HCT116 (cell line): Measurements from ENCODE around the gene KRT222. TPM values are rescaled to one million over a fixed set of nuclear protein-coding genes. Genes with fewer than 3 reads are reported as not detected.

Experiments
- ATAC-seq: fragments of 200-7000 bp; cut with Tn5 transposase; 2 replicates; pipeline ENCODE4 v1.9.1; 2020; ENCODE audit warnings: mild to moderate bottlenecking, moderate library complexity
- BruUV-seq: library from RNA; stranded (reverse); fragments of 400-500 nt; replicated peaks from 2 replicates; lab custom pipeline; 2021; lab: Mats Ljungman, UMichigan
- CTCF ChIA-PET: fragments of 300-600 bp; sonication (Branson Sonifier 250); formaldehyde crosslinking; loops from one replicate; lab custom pipeline; 2021; ENCODE audit warnings: antibody characterized with exemption; lab: Charles Lee
- POLR2A ChIA-PET: fragments of 300-600, 350-600 bp; sonication (Branson Sonifier 250); formaldehyde crosslinking; loops from one replicate; lab custom pipeline; 2021; ENCODE audit warnings: antibody characterized with exemption; lab: Charles Lee
- RAD21 ChIA-PET, 2 experiments: fragments of 300-600 bp; sonication (Branson Sonifier 250); formaldehyde crosslinking; loops; one replicate each; lab custom pipeline; 2023; ENCODE audit warnings: low total read pairs in 2 of 2; ENCODE audit not compliant: uncharacterized antibody in 2 of 2, unreplicated experiment in 2 of 2, low non-redundant PET in 1 of 2; lab: Charles Lee
- DNase-seq: peaks from one replicate; pipeline ENCODE4 v3.0.0-alpha.2; 2010; ENCODE audit warnings: low read depth, low spot score
- H2AFZ ChIP-seq: fragments of 200-600 bp; shearing (Covaris generic), sonication (generic); 2 replicates; pipeline ENCODE4 v1.6.1; 2017; ENCODE audit warnings: low read depth, mixed run types, mixed read lengths, antibody characterized with exemption, low read length; ENCODE audit not compliant: poor library complexity, severe bottlenecking
- H3K27ac ChIP-seq: 2 replicates; pipeline ENCODE4 v1.5.1; 2012; ENCODE audit warnings: low read depth, low read length
- H3K27me3 ChIP-seq: fragments of 200-600 bp; sonication (generic); 2 replicates; pipeline ENCODE4 v1.6.1; 2016; ENCODE audit warnings: mixed run types, low read length, mixed read lengths; ENCODE audit not compliant: insufficient read depth
- H3K36me3 ChIP-seq, 2 experiments: fragments of 200-500 bp in 1 of 2; fragments of 200-600 bp in 1 of 2; sonication (Bioruptor generic) in 1 of 2; sonication (generic) in 1 of 2; 2 replicates each; pipeline versions ENCODE4 v1.5.1 to v1.6.1; 2014 to 2016; ENCODE audit warnings: low read length in 2 of 2, inconsistent platforms in 1 of 2, mixed read lengths in 1 of 2, mixed run types in 1 of 2; ENCODE audit not compliant: insufficient read depth in 2 of 2, control insufficient read depth in 1 of 2
- H3K4me1 ChIP-seq, 2 experiments: fragments of 200-600 bp in 1 of 2; sonication (generic) in 1 of 2; 2 replicates each; pipeline versions ENCODE4 v1.5.1 to v1.6.1; 2012 to 2017; ENCODE audit warnings: low read length in 2 of 2, inconsistent platforms in 1 of 2, mild to moderate bottlenecking in 1 of 2, mixed read lengths in 1 of 2, mixed run types in 1 of 2, moderate library complexity in 1 of 2; ENCODE audit not compliant: insufficient read depth in 2 of 2, control insufficient read depth in 1 of 2
- H3K4me2 ChIP-seq: fragments of 200-600 bp; sonication (generic); 2 replicates; pipeline ENCODE4 v1.6.1; 2017; ENCODE audit warnings: mixed run types, low read length, mixed read lengths
- H3K4me3 ChIP-seq, 2 experiments: fragments of 200-600 bp in 1 of 2; sonication (generic) in 1 of 2; replicated peaks in 1 of 2; 2 replicates each; pipeline ENCODE4 v1.5.1; 2011 to 2016; ENCODE audit warnings: low read length in 2 of 2, control low read depth in 1 of 2, low read depth in 1 of 2, mild to moderate bottlenecking in 1 of 2, mixed read lengths in 1 of 2, mixed run types in 1 of 2
- H3K79me2 ChIP-seq: fragments of 200-600 bp; sonication (generic); 2 replicates; pipeline ENCODE4 v1.6.1; 2017; ENCODE audit warnings: mild to moderate bottlenecking, mixed run types, low read length, moderate library complexity, mixed read lengths; ENCODE audit not compliant: insufficient read depth
- H3K9ac ChIP-seq: fragments of 200-600 bp; sonication (generic); 2 replicates; pipeline ENCODE4 v1.6.1; 2016; ENCODE audit warnings: low read length, mixed read lengths
- H3K9me2 ChIP-seq: fragments of 200-600 bp; sonication (generic), shearing (Covaris generic); 2 replicates; pipeline ENCODE4 v1.6.1; 2017; ENCODE audit warnings: mixed run types, mild to moderate bottlenecking, moderate library complexity; ENCODE audit not compliant: insufficient read depth
- H3K9me3 ChIP-seq, 2 experiments: fragments of 200-500 bp in 1 of 2; fragments of 200-600 bp in 1 of 2; sonication (Bioruptor generic) in 1 of 2; sonication (generic) in 1 of 2; 2 replicates each; pipeline ENCODE4 v1.6.1; 2014 to 2017; ENCODE audit warnings: low read length in 2 of 2, mixed read lengths in 2 of 2, inconsistent platforms in 1 of 2, low read depth in 1 of 2, mild to moderate bottlenecking in 1 of 2, mixed run types in 1 of 2, moderate library complexity in 1 of 2; ENCODE audit not compliant: control insufficient read depth in 1 of 2, insufficient read depth in 1 of 2
- H4K20me1 ChIP-seq: fragments of 200-600 bp; sonication (generic), shearing (Covaris generic); 2 replicates; pipeline ENCODE4 v1.6.1; 2017; ENCODE audit warnings: mixed run types, mild to moderate bottlenecking, moderate library complexity; ENCODE audit not compliant: insufficient read depth
- CBX3 ChIP-seq: IDR thresholded peaks from 2 replicates; pipeline ENCODE4 v1.6.1; 2012; ENCODE audit warnings: low read depth
- CTCF ChIP-seq, 3 experiments: fragments of 200-600 bp in 1 of 3; sonication (generic) in 1 of 3; IDR thresholded peaks in 2 of 3; conservative IDR thresholded peaks in 1 of 3; 2 replicates each; pipeline ENCODE4 v1.5.1; 2012 to 2017; ENCODE audit warnings: low read depth in 2 of 3, low read length in 2 of 3, antibody characterized with exemption in 1 of 3, borderline replicate concordance in 1 of 3, control low read depth in 1 of 3, mild to moderate bottlenecking in 1 of 3, mixed read lengths in 1 of 3, mixed run types in 1 of 3, moderate library complexity in 1 of 3; ENCODE audit not compliant: insufficient read depth in 1 of 3
- EGR1 ChIP-seq: IDR thresholded peaks from 2 replicates; pipeline ENCODE4 v1.6.1; 2012; ENCODE audit warnings: low read depth
- ELF1 ChIP-seq: IDR thresholded peaks from 2 replicates; pipeline ENCODE4 v1.6.1; 2012; ENCODE audit warnings: low read depth, borderline replicate concordance
- EZH2phosphoT487 ChIP-seq: fragments of 200-600 bp; IDR thresholded peaks from 2 replicates; pipeline ENCODE4 v1.6.1; 2018; ENCODE audit warnings: antibody characterized with exemption, borderline replicate concordance
- FOSL1 ChIP-seq: IDR thresholded peaks from 2 replicates; pipeline ENCODE4 v1.6.1; 2012; ENCODE audit warnings: low read depth
- JUND ChIP-seq: IDR thresholded peaks from 2 replicates; pipeline ENCODE4 v1.6.1; 2012
- MAX ChIP-seq: IDR thresholded peaks from 2 replicates; pipeline ENCODE4 v1.6.1; 2012
- POLR2A ChIP-seq: IDR thresholded peaks from 2 replicates; pipeline ENCODE4 v1.7.0; 2011; ENCODE audit warnings: borderline replicate concordance; ENCODE audit not compliant: insufficient read depth, insufficient read length; ENCODE audit errors: extremely low read depth
- RAD21 ChIP-seq: IDR thresholded peaks from 2 replicates; pipeline ENCODE4 v1.6.1; 2012; ENCODE audit warnings: low read depth, mild to moderate bottlenecking
- SIN3A ChIP-seq: IDR thresholded peaks from 2 replicates; pipeline ENCODE4 v1.6.1; 2012; ENCODE audit warnings: low read depth
- SP1 ChIP-seq: IDR thresholded peaks from 2 replicates; pipeline ENCODE4 v1.6.1; 2012; ENCODE audit warnings: low read depth
- SRF ChIP-seq: IDR thresholded peaks from 2 replicates; pipeline ENCODE4 v1.6.1; 2012; ENCODE audit warnings: low read depth
- TCF7L2 ChIP-seq: IDR thresholded peaks from 2 replicates; pipeline ENCODE4 v1.7.0; 2011; ENCODE audit warnings: borderline replicate concordance, inconsistent platforms; ENCODE audit not compliant: insufficient read depth, insufficient read length; ENCODE audit errors: extremely low read depth
- YY1 ChIP-seq: IDR thresholded peaks from 2 replicates; pipeline ENCODE4 v1.6.1; 2011; ENCODE audit warnings: low read length, low read depth, moderate library complexity, mild to moderate bottlenecking; ENCODE audit not compliant: insufficient replicate concordance; ENCODE audit errors: extremely low read depth
- ZBTB33 ChIP-seq: IDR thresholded peaks from 2 replicates; pipeline ENCODE4 v1.6.1; 2011; ENCODE audit warnings: mild to moderate bottlenecking, low read length, moderate library complexity; ENCODE audit not compliant: insufficient replicate concordance; ENCODE audit errors: extremely low read depth
- ZFX ChIP-seq: fragments of 450-650 bp; IDR thresholded peaks from 2 replicates; pipeline ENCODE4 v1.6.1; 2017
- ZNF274 ChIP-seq: fragments of 200-500 bp; sonication (Bioruptor generic); IDR thresholded peaks from 2 replicates; pipeline ENCODE4 v1.6.1; 2014; ENCODE audit warnings: mild to moderate bottlenecking, low read depth, low read length, inconsistent platforms
- intact Hi-C: fragments of 100-400 bp; cut with micrococcal nuclease; formaldehyde crosslinking; loops from 2 replicates; pipeline ENCODE4 v1.10.0; 2022
- total RNA-seq: library from RNA; stranded (reverse); gene quantifications from one replicate; pipeline ENCODE4 v1.2.1, GENCODE V29; 2021; ENCODE audit not compliant: unreplicated experiment
- TF ChIP-seq, protein P1 (sequence below): IDR thresholded peaks from 2 replicates; pipeline ENCODE4 v1.6.1; 2012; ENCODE audit warnings: low read depth

KRT222 gene
- total RNA-seq, 1 experiment from 2014 or later, result 5.0 TPM

GRCh38 chr17:40616592-40616991, 48.4 kb downstream of the KRT222 start:
- Histone ChIP-seq H3K36me3 (no peaks in the 10 kb centered on the region), H3K4me3 (no peak overlapping the region)
- RAD21 ChIA-PET, result no interaction called here
- CTCF ChIA-PET, result interaction anchor here (1.4 to 2.9 kb wide), 4 partner anchors 12 to 1032 kb away, joined by 3 to 21 read pairs (median 10); no protein-coding TSS in a partner anchor
- POLR2A ChIA-PET, result no interaction called here
- TF ChIP-seq ZFX (no peak), SRF (no peak), ZBTB33 (no peak), SP1 (no peak), EGR1 (no peak), JUND (no peak), CTCF (IDR thresholded peaks at IDR 0.05 in 2 of 3, conservative IDR thresholded peaks at IDR 0.05 in 1 of 3; ENCODE audit: borderline replicate concordance in 1 of 3, insufficient read depth in 1 of 3, low read depth in 2 of 3, low read length in 2 of 3) (no peak), CBX3 (no peak), MAX (no peak), EZH2phosphoT487 (no peak), SIN3A (no peak), TCF7L2 (no peak), FOSL1 (no peak), RAD21 (no peak), ZNF274 (no peak), ELF1 (no peak), YY1 (no peak), POLR2A (no peak)
- TF ChIP-seq, protein P1, sequence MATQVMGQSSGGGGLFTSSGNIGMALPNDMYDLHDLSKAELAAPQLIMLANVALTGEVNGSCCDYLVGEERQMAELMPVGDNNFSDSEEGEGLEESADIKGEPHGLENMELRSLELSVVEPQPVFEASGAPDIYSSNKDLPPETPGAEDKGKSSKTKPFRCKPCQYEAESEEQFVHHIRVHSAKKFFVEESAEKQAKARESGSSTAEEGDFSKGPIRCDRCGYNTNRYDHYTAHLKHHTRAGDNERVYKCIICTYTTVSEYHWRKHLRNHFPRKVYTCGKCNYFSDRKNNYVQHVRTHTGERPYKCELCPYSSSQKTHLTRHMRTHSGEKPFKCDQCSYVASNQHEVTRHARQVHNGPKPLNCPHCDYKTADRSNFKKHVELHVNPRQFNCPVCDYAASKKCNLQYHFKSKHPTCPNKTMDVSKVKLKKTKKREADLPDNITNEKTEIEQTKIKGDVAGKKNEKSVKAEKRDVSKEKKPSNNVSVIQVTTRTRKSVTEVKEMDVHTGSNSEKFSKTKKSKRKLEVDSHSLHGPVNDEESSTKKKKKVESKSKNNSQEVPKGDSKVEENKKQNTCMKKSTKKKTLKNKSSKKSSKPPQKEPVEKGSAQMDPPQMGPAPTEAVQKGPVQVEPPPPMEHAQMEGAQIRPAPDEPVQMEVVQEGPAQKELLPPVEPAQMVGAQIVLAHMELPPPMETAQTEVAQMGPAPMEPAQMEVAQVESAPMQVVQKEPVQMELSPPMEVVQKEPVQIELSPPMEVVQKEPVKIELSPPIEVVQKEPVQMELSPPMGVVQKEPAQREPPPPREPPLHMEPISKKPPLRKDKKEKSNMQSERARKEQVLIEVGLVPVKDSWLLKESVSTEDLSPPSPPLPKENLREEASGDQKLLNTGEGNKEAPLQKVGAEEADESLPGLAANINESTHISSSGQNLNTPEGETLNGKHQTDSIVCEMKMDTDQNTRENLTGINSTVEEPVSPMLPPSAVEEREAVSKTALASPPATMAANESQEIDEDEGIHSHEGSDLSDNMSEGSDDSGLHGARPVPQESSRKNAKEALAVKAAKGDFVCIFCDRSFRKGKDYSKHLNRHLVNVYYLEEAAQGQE, result no peak
- TF ChIP-seq, all 23 proteins: peak for 0
- intact Hi-C loops, result loop anchor here (5.0 to 10.0 kb wide), 2 partner anchors 259 to 928 kb away; no protein-coding TSS in a partner anchor
- Histone ChIP-seq H3K27me3 (no peaks in the 10 kb centered on the region), H4K20me1 (no peaks in the 10 kb centered on the region), H3K9me3 (no peaks in the 10 kb centered on the region), H3K79me2 (no peaks in the 10 kb centered on the region), H3K4me1 (peaks cover 2 to 17% of the 10 kb centered on the region in 2 experiments; a peak in 3 of 4 replicates), H3K9me2 (no peaks in the 10 kb centered on the region), H2AFZ (no peak overlapping the region), H3K27ac (no peak overlapping the region), H3K9ac (no peak overlapping the region), H3K4me2 (no peak overlapping the region)
- ATAC-seq (no peak), DNase-seq (no peak)
- no TSS peak for BruUV-seq
